ENCODE data around the gene C5.

- TF ChIP-seq CTCF (IDR thresholded peaks at IDR 0.05) (no peak), POLR2A (IDR thresholded peaks at IDR 0.05) (no peak), POLR2AphosphoS5 (IDR thresholded peaks at IDR 0.05; ENCODE audit: insufficient read depth in 1 of 2, low read depth in 1 of 2) (no peak)
Observed at GRCh38 chr9:121013911-121014310, 36.2 kb downstream of the C5 start.

Data from vagina (tissue), 2 donors.